Endothelial cell of umbilical vein (primary cell): ENCODE results near the gene OR8G1. TPM values are rescaled to one million over a fixed set of nuclear protein-coding genes. Genes with fewer than 3 reads are reported as not detected.
"Not testable (repeated sequence)": the region's sequence is repeated elsewhere in the genome, so short reads cannot be mapped to it uniquely, and the experiment has no call there.

Source experiments
- BruUV-seq: library from RNA; stranded (reverse); fragments of 400-500 nt; replicated peaks from 2 replicates; lab custom pipeline; 2021; lab: Mats Ljungman, UMichigan
- CTCF ChIA-PET: fragments of 300-600, 350-600 bp; sonication (Branson Sonifier 250); formaldehyde crosslinking; loops from one replicate; lab custom pipeline; 2021; ENCODE audit warnings: antibody characterized with exemption, inconsistent platforms; lab: Charles Lee
- POLR2A ChIA-PET: fragments of 300-600, 350-600 bp; sonication (Branson Sonifier 250); formaldehyde crosslinking; loops from one replicate; lab custom pipeline; 2021; ENCODE audit warnings: antibody characterized with exemption, inconsistent platforms; lab: Charles Lee
- DNase-seq: peaks from one replicate; pipeline ENCODE4 v3.0.0-alpha.2; 2011; ENCODE audit warnings: low read depth, low spot score
- FAIRE-seq: peaks from 2 replicates; lab custom pipeline; 2011; peaks lifted over from hg19 to GRCh38; lab: Jason Lieb, UNC
- H2AFZ ChIP-seq: 2 replicates; pipeline ENCODE4 v1.6.0; 2012; ENCODE audit warnings: low read depth, low read length, control low read depth, inconsistent platforms
- H3K27ac ChIP-seq: 2 replicates; pipeline ENCODE4 v1.5.1; 2011; ENCODE audit warnings: low read depth, mild to moderate bottlenecking, control low read depth, low read length, moderate library complexity; ENCODE audit not compliant: insufficient read depth
- H3K27me3 ChIP-seq, 2 experiments: 2 replicates each; pipeline versions ENCODE4 v1.6.0 to v1.6.1; 2011; ENCODE audit warnings: low read length in 2 of 2, mixed read lengths in 1 of 2; ENCODE audit not compliant: control insufficient read depth in 2 of 2, insufficient read depth in 2 of 2
- H3K36me3 ChIP-seq, 2 experiments: 2 replicates in 1 of 2; 3 replicates in 1 of 2; pipeline ENCODE4 v1.5.1; 2011; ENCODE audit warnings: low read length in 2 of 2, mild to moderate bottlenecking in 1 of 2, moderate library complexity in 1 of 2; ENCODE audit not compliant: control insufficient read depth in 2 of 2, insufficient read depth in 2 of 2; ENCODE audit errors: extremely low read depth in 1 of 2
- H3K4me1 ChIP-seq: 3 replicates; pipeline ENCODE4 v1.5.1; 2011; ENCODE audit warnings: mild to moderate bottlenecking, low read length; ENCODE audit not compliant: control insufficient read depth, insufficient read depth; ENCODE audit errors: extremely low read depth
- H3K4me2 ChIP-seq: 2 replicates; pipeline ENCODE4 v1.6.1; 2011; ENCODE audit warnings: low read length, control low read depth, mixed read lengths; ENCODE audit not compliant: insufficient read depth
- H3K4me3 ChIP-seq, 3 experiments: fragments of 200-600 bp in 1 of 3; sonication (generic), shearing (Covaris generic) in 1 of 3; replicated peaks in 1 of 3; 2 replicates each; pipeline ENCODE4 v1.5.1; 2011 to 2016; ENCODE audit warnings: control low read depth in 3 of 3, low read length in 3 of 3, mild to moderate bottlenecking in 2 of 3, inconsistent platforms in 1 of 3, low read depth in 1 of 3, moderate library complexity in 1 of 3; ENCODE audit not compliant: insufficient read depth in 1 of 3
- H3K79me2 ChIP-seq: 2 replicates; pipeline ENCODE4 v1.6.0; 2012; ENCODE audit warnings: low read length, inconsistent platforms; ENCODE audit not compliant: control insufficient read depth, insufficient read depth
- H3K9ac ChIP-seq: replicated peaks from 2 replicates; pipeline ENCODE3; 2011; ENCODE audit warnings: low read length, control low read depth; ENCODE audit not compliant: insufficient read depth; ENCODE audit errors: extremely low read depth
- H3K9me1 ChIP-seq: replicated peaks from 3 replicates; pipeline ENCODE4 v1.6.0; 2011; ENCODE audit warnings: mild to moderate bottlenecking, low read length; ENCODE audit not compliant: control insufficient read depth, insufficient read depth; ENCODE audit errors: extremely low read depth
- H3K9me3 ChIP-seq: replicated peaks from 2 replicates; pipeline ENCODE4 v1.5.1; 2012; ENCODE audit warnings: low read length, inconsistent platforms; ENCODE audit not compliant: control insufficient read depth, insufficient read depth
- H4K20me1 ChIP-seq: replicated peaks from 2 replicates; pipeline ENCODE3; 2011; ENCODE audit warnings: mild to moderate bottlenecking, low read length; ENCODE audit not compliant: control insufficient read depth, insufficient read depth; ENCODE audit errors: extremely low read depth
- EZH2 ChIP-seq: IDR thresholded peaks from 2 replicates; pipeline ENCODE4 v1.6.1; 2012; ENCODE audit warnings: borderline replicate concordance, low read depth, mild to moderate bottlenecking, moderate library complexity, low read length, inconsistent platforms; ENCODE audit not compliant: severe bottlenecking
- FOS ChIP-seq: IDR thresholded peaks from 2 replicates; pipeline ENCODE4 v1.6.1; 2011; ENCODE audit warnings: mild to moderate bottlenecking, low read length, moderate library complexity, borderline replicate concordance; ENCODE audit not compliant: insufficient read depth
- GATA2 ChIP-seq: IDR thresholded peaks from 2 replicates; pipeline ENCODE4 v1.7.0; 2011; ENCODE audit warnings: low read depth, mild to moderate bottlenecking, moderate library complexity, mixed read lengths, low read length; ENCODE audit not compliant: insufficient read length, insufficient read depth
- JUN ChIP-seq: IDR thresholded peaks from 2 replicates; pipeline ENCODE4 v1.6.1; 2011; ENCODE audit warnings: borderline replicate concordance, low read depth; ENCODE audit not compliant: insufficient read length, insufficient read depth
- MYC ChIP-seq: IDR thresholded peaks from one replicate; pipeline ENCODE4 v1.6.1; 2011; ENCODE audit warnings: mild to moderate bottlenecking, low read depth, low read length
- POLR2A ChIP-seq: IDR thresholded peaks from 2 replicates; pipeline ENCODE4 v1.6.1; 2012; ENCODE audit warnings: low read depth, mild to moderate bottlenecking, control low read depth, low read length
- POLR2AphosphoS5 ChIP-seq: IDR thresholded peaks from 2 replicates; pipeline ENCODE4 v1.6.1; 2012; ENCODE audit warnings: low read depth, mild to moderate bottlenecking, control low read depth, low read length, moderate library complexity; ENCODE audit not compliant: insufficient read depth
- dilution Hi-C: fragments of 300-500 bp; cut with MboI; formaldehyde crosslinking; loops from one replicate; pipeline ENCODE4 v1.15.0; 2019; ENCODE audit warnings: low sequenced_read_pairs; ENCODE audit not compliant: extremely low pct_ligation_motif_present
- intact Hi-C: fragments of 100-400 bp; cut with micrococcal nuclease; formaldehyde crosslinking; loops from one replicate; pipeline ENCODE4 v1.10.0; 2022
- polyA plus RNA-seq, 4 experiments: library from polyadenylated mRNA; depleted of rRNA in 3 of 4; stranded (reverse) in 3 of 4; unstranded in 1 of 4; fragments of >200 nt; gene quantifications; 2 replicates each; pipeline versions ENCODE4 v1.2.1 to v1.2.3, GENCODE V29; 2011 to 2012; ENCODE audit warnings: missing spikeins in 1 of 4
- total RNA-seq: library from RNA; stranded (reverse); gene quantifications from 2 replicates; pipeline ENCODE4 v1.2.3, GENCODE V29; 2021
- TF ChIP-seq, protein P1 (sequence below): IDR thresholded peaks from 2 replicates; pipeline ENCODE4 v1.6.1; 2011; ENCODE audit not compliant: insufficient read depth, insufficient read length
- TF ChIP-seq, protein P2 (sequence below), 2 donors: IDR thresholded peaks; 1 replicate in 1 of 2; 2 replicates in 1 of 2; pipeline ENCODE4 v1.5.1; 2011; ENCODE audit warnings: low read length in 2 of 2, mild to moderate bottlenecking in 2 of 2, moderate library complexity in 2 of 2, control low read depth in 1 of 2, inconsistent platforms in 1 of 2, low read depth in 1 of 2; ENCODE audit not compliant: insufficient read depth in 1 of 2; ENCODE audit errors: extremely low read depth in 1 of 2

The OR8G1 gene
- total and polyA plus RNA-seq, 2 donors (not counting 3 experiments of a cell fraction or from before 2014, with no cell fraction given), result not detected

- H3K27me3 ChIP-seq, result no peaks in the 10 kb centered on the region
- H2AFZ ChIP-seq, result no peak overlapping the region
- dilution Hi-C loops (no loop called here), intact Hi-C loops (no loop called here)
- no peak for FAIRE-seq
- no peak overlapping the region for H3K27ac ChIP-seq
- CTCF ChIA-PET, result no interaction called here
- H4K20me1 ChIP-seq, result no peaks in the 10 kb centered on the region
- no TSS peak for BruUV-seq
- DNase-seq, result no peak
- H3K36me3 ChIP-seq, result no peaks in the 10 kb centered on the region
- no peak overlapping the region for H3K4me3 ChIP-seq
- no peak overlapping the region for H3K9ac ChIP-seq
- no peak for TF ChIP-seq POLR2A
- no peak for TF ChIP-seq POLR2AphosphoS5
- TF ChIP-seq, protein P1, sequence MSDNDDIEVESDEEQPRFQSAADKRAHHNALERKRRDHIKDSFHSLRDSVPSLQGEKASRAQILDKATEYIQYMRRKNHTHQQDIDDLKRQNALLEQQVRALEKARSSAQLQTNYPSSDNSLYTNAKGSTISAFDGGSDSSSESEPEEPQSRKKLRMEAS, result no peak
- no peak for TF ChIP-seq MYC
- no peak for TF ChIP-seq EZH2
- TF ChIP-seq, protein P2, sequence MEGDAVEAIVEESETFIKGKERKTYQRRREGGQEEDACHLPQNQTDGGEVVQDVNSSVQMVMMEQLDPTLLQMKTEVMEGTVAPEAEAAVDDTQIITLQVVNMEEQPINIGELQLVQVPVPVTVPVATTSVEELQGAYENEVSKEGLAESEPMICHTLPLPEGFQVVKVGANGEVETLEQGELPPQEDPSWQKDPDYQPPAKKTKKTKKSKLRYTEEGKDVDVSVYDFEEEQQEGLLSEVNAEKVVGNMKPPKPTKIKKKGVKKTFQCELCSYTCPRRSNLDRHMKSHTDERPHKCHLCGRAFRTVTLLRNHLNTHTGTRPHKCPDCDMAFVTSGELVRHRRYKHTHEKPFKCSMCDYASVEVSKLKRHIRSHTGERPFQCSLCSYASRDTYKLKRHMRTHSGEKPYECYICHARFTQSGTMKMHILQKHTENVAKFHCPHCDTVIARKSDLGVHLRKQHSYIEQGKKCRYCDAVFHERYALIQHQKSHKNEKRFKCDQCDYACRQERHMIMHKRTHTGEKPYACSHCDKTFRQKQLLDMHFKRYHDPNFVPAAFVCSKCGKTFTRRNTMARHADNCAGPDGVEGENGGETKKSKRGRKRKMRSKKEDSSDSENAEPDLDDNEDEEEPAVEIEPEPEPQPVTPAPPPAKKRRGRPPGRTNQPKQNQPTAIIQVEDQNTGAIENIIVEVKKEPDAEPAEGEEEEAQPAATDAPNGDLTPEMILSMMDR (IDR thresholded peaks at IDR 0.05; ENCODE audit: extremely low read depth in 1 of 2, insufficient read depth in 1 of 2, low read depth in 1 of 2, low read length in 2 of 2), result no peak
- no peak for TF ChIP-seq FOS
- no peak for TF ChIP-seq JUN
- TF ChIP-seq GATA2, result no peak
- no peaks in the 10 kb centered on the region for H3K9me3 ChIP-seq
- H3K9me1 ChIP-seq, result no peaks in the 10 kb centered on the region
- no peaks in the 10 kb centered on the region for H3K79me2 ChIP-seq
- no peaks in the 10 kb centered on the region for H3K4me1 ChIP-seq
- POLR2A ChIA-PET, result no interaction called here
- H3K4me2 ChIP-seq, result no peak overlapping the region
Measured at GRCh38 chr11:124222407-124222806, 18.5 kb upstream of the OR8G1 start.

DNA sequence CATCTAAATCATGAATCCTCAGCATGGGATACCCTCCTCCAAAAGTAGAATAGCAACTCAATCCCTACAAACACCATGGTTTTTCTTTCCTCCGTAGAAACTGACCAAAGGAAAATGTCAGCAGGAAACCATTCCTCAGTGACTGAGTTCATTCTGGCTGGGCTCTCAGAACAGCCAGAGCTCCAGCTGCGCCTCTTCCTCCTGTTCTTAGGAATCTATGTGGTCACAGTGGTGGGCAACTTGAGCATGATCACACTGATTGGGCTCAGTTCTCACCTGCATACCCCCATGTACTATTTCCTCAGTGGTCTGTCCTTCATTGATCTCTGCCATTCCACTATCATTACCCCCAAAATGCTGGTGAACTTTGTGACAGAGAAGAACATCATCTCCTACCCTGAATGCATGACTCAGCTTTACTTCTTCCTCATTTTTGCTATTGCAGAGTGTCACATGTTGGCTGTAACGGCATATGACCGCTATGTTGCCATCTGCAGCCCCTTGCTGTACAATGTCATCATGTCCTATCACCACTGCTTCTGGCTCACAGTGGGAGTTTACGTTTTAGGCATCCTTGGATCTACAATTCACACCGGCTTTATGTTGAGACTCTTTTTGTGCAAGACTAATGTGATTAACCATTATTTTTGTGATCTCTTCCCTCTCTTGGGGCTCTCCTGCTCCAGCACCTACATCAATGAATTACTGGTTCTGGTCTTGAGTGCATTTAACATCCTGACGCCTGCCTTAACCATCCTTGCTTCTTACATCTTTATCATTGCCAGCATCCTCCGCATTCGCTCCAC lies 16.1 kb upstream of the OR8G1 start:
- dilution Hi-C loops, result not testable (repeated sequence)

More for the DNA sequence above, 16.1 kb upstream of the OR8G1 start:
- CTCF ChIA-PET, H3K9me3 ChIP-seq, POLR2A ChIA-PET, H3K27me3 ChIP-seq, H2AFZ ChIP-seq, FAIRE-seq, H3K4me2 ChIP-seq, H3K9ac ChIP-seq, H3K4me1 ChIP-seq, H3K36me3 ChIP-seq, BruUV-seq, H3K79me2 ChIP-seq, H3K4me3 ChIP-seq, H3K9me1 ChIP-seq, DNase-seq, H4K20me1 ChIP-seq, H3K27ac ChIP-seq: not testable (repeated sequence)
- intact Hi-C loops, result loop anchor here (2.0 kb wide), 1 partner anchor 26 kb away; no protein-coding TSS in a partner anchor
